ENCODE results near the gene OTUD6A. TPM values are rescaled to one million over a fixed set of nuclear protein-coding genes. Genes with fewer than 3 reads are reported as not detected.
A peak's percentile ranks its signal among the peaks of the same experiment; 100 is the strongest.
"Not testable (repeated sequence)": the region's sequence is repeated elsewhere in the genome, so short reads cannot be mapped to it uniquely, and the experiment has no call there.

Gene OTUD6A
- total and polyA plus RNA-seq, 2 experiments from 2014 or later, result not detected

GRCh38 chrX:70089604-70090297, 27.5 kb downstream of the OTUD6A start:
- 27% methylated on average over 1 of the region's 1 CpG for WGBS (ENCODE audit: low lambda C conversion rate, missing lambda C conversion rate)
- H3K4me1 ChIP-seq (ENCODE audit: insufficient read depth), result peaks cover 3% of the 10 kb centered on the region
- no peaks in the 10 kb centered on the region for H3K79me2 ChIP-seq
- no peak for TF ChIP-seq EZH2phosphoT487 (IDR thresholded peaks at IDR 0.05; ENCODE audit: low read depth, severe bottlenecking, unreplicated experiment)
- no peak for TF ChIP-seq EZH2 (IDR thresholded peaks at IDR 0.05; ENCODE audit: borderline replicate concordance)
- TF ChIP-seq CTCF (IDR thresholded peaks at IDR 0.05; ENCODE audit: poor library complexity), result no peak
- no peak for DNase-seq (ENCODE audit: low spot score)
- no peak overlapping the region for H3K4me3 ChIP-seq
- no peak overlapping the region for H3K4me2 ChIP-seq
- H3K9me2 ChIP-seq (replicated peaks; ENCODE audit: insufficient read depth), result no peaks in the 10 kb centered on the region
- H3K27ac ChIP-seq, result no peak overlapping the region
- no peaks in the 10 kb centered on the region for H3K36me3 ChIP-seq (replicated peaks; ENCODE audit: insufficient read depth, low read depth)
- H2AFZ ChIP-seq, result no peak overlapping the region
- H4K20me1 ChIP-seq (ENCODE audit: insufficient read depth, poor library complexity, severe bottlenecking), result no peaks in the 10 kb centered on the region
- H3K9me3 ChIP-seq (ENCODE audit: low read depth), result no peaks in the 10 kb centered on the region
- H3K27me3 ChIP-seq, result no peaks in the 10 kb centered on the region

- TF ChIP-seq EZH2phosphoT487 (IDR thresholded peaks at IDR 0.05; ENCODE audit: low read depth, severe bottlenecking, unreplicated experiment) (no peak), CTCF (IDR thresholded peaks at IDR 0.05; ENCODE audit: poor library complexity) (no peak), EZH2 (IDR thresholded peaks at IDR 0.05; ENCODE audit: borderline replicate concordance) (no peak)
- peaks cover 3% of the 10 kb centered on the region for H3K4me1 ChIP-seq (ENCODE audit: insufficient read depth)
- no peaks in the 10 kb centered on the region for H3K36me3 ChIP-seq (replicated peaks; ENCODE audit: insufficient read depth, low read depth)
- no peak overlapping the region for H3K27ac ChIP-seq
- no peaks in the 10 kb centered on the region for H3K9me3 ChIP-seq (ENCODE audit: low read depth)
- H3K9me2 ChIP-seq (replicated peaks; ENCODE audit: insufficient read depth), result no peaks in the 10 kb centered on the region
- H3K79me2 ChIP-seq, result no peaks in the 10 kb centered on the region
- no peaks in the 10 kb centered on the region for H4K20me1 ChIP-seq (ENCODE audit: insufficient read depth, poor library complexity, severe bottlenecking)
- no peaks in the 10 kb centered on the region for H3K27me3 ChIP-seq
- H3K4me2 ChIP-seq, result no peak overlapping the region
- H3K4me3 ChIP-seq, result no peak overlapping the region
- no peak for DNase-seq (ENCODE audit: low spot score)
- WGBS (ENCODE audit: low lambda C conversion rate, missing lambda C conversion rate), result 89% methylated on average over 4 of the region's 4 CpGs
- no peak overlapping the region for H2AFZ ChIP-seq
Measured at GRCh38 chrX:70092247-70092646, 30.0 kb downstream of the OTUD6A start.

GRCh38 chrX:70096052-70096451, 33.8 kb downstream of the OTUD6A start:
- Histone ChIP-seq H3K9me3 (ENCODE audit: low read depth) (no peaks in the 10 kb centered on the region), H3K4me1 (ENCODE audit: insufficient read depth) (no peaks in the 10 kb centered on the region), H3K4me2 (no peak overlapping the region), H3K27me3 (no peaks in the 10 kb centered on the region), H3K4me3 (no peak overlapping the region), H3K27ac (no peak overlapping the region), H4K20me1 (ENCODE audit: insufficient read depth, poor library complexity, severe bottlenecking) (no peaks in the 10 kb centered on the region), H3K9me2 (replicated peaks; ENCODE audit: insufficient read depth) (no peaks in the 10 kb centered on the region), H2AFZ (no peak overlapping the region), H3K36me3 (replicated peaks; ENCODE audit: insufficient read depth, low read depth) (no peaks in the 10 kb centered on the region), H3K79me2 (no peaks in the 10 kb centered on the region)
- whole genome bisulfite sequencing (ENCODE audit: low lambda C conversion rate, missing lambda C conversion rate), result 42% methylated on average over 2 of the region's 2 CpGs
- peak; percentile 14 for DNase-seq (ENCODE audit: low spot score)
- no peak for TF ChIP-seq EZH2phosphoT487 (IDR thresholded peaks at IDR 0.05; ENCODE audit: low read depth, severe bottlenecking, unreplicated experiment)

GRCh38 chrX:70105229-70105628, 43.0 kb downstream of the OTUD6A start:
- no peaks in the 10 kb centered on the region for H3K4me1 ChIP-seq (ENCODE audit: insufficient read depth)
- H2AFZ ChIP-seq, result no peak overlapping the region
- H3K36me3 ChIP-seq (replicated peaks; ENCODE audit: insufficient read depth, low read depth), result no peaks in the 10 kb centered on the region
- H3K9me3 ChIP-seq (ENCODE audit: low read depth), result no peaks in the 10 kb centered on the region
- no peak for DNase-seq (ENCODE audit: low spot score)
- TF ChIP-seq CTCF (IDR thresholded peaks at IDR 0.05; ENCODE audit: poor library complexity) (no peak), EZH2 (IDR thresholded peaks at IDR 0.05; ENCODE audit: borderline replicate concordance) (no peak)
- no peaks in the 10 kb centered on the region for H3K9me2 ChIP-seq (replicated peaks; ENCODE audit: insufficient read depth)
- H3K79me2 ChIP-seq, result no peaks in the 10 kb centered on the region
- H3K27ac ChIP-seq, result no peak overlapping the region
- H3K4me3 ChIP-seq, result no peak overlapping the region
- WGBS (ENCODE audit: low lambda C conversion rate, missing lambda C conversion rate), result 47% methylated on average over 2 of the region's 2 CpGs
- no peaks in the 10 kb centered on the region for H3K27me3 ChIP-seq
- no peak overlapping the region for H3K4me2 ChIP-seq
- no peaks in the 10 kb centered on the region for H4K20me1 ChIP-seq (ENCODE audit: insufficient read depth, poor library complexity, severe bottlenecking)

- 84% methylated on average over 4 of the region's 4 CpGs for WGBS (ENCODE audit: low lambda C conversion rate, missing lambda C conversion rate)
- H3K9me3 ChIP-seq (ENCODE audit: low read depth), result not testable (repeated sequence)
Measured at GRCh38 chrX:70111436-70112026, 49.3 kb downstream of the OTUD6A start.

More at GRCh38 chrX:70111436-70112026, 49.3 kb downstream of the OTUD6A start:
- DNase-seq (ENCODE audit: low spot score); H3K4me3 ChIP-seq; H3K4me1 ChIP-seq (ENCODE audit: insufficient read depth); H2AFZ ChIP-seq; H3K4me2 ChIP-seq; H3K9me2 ChIP-seq (replicated peaks; ENCODE audit: insufficient read depth); H3K27me3 ChIP-seq; H4K20me1 ChIP-seq (ENCODE audit: insufficient read depth, poor library complexity, severe bottlenecking); H3K27ac ChIP-seq; H3K79me2 ChIP-seq; H3K36me3 ChIP-seq (replicated peaks; ENCODE audit: insufficient read depth, low read depth): not testable (repeated sequence)

Data from hepatocyte (in vitro differentiated cells).